Muscle of back (tissue), 11 donors: ENCODE results near the gene LAIR1. TPM values are rescaled to one million over a fixed set of nuclear protein-coding genes. Genes with fewer than 3 reads are reported as not detected.

ENCODE experiments used
- DNase-seq, 3 donors: peaks; one replicate each; pipeline versions ENCODE4 v3.0.0 to v3.0.0-alpha.2; 2013
- polyA plus RNA-seq, 10 donors: library from polyadenylated mRNA; unstranded; fragments of 120-200 nt; gene quantifications; one replicate each; pipeline ENCODE4 v1.2.1, GENCODE V29; 2013; ENCODE audit not compliant: insufficient read length in 10 of 10

LAIR1 gene
- polyA plus RNA-seq, 10 donors, result 5.6 to 11.0 (median 7.4) TPM

GRCh38 chr19:54319049-54319448, 45.7 kb downstream of the LAIR1 start:
- no peak for DNase-seq

- no peak for DNase-seq
Measured at GRCh38 chr19:54317965-54318240, 46.8 kb downstream of the LAIR1 start.

GRCh38 chr19:54317108-54317964, 47.4 kb downstream of the LAIR1 start:
- DNase-seq, result no peak

- no peak for DNase-seq
Measured at GRCh38 chr19:54316746-54317107, 48.0 kb downstream of the LAIR1 start.

- no peak for DNase-seq
Measured at GRCh38 chr19:54315956-54316355, 48.8 kb downstream of the LAIR1 start.

- peak in 1 of 3 donors; percentile 18 for DNase-seq
Measured at GRCh38 chr19:54312436-54313377, 52.0 kb downstream of the LAIR1 start, which contains the start of gene LILRA5. Gene LILRA5 (minus strand): TSS chr19:54313166. CDS start chr19:54313019, 147 bp downstream.

GRCh38 chr19:54312011-54312410, 52.7 kb downstream of the LAIR1 start:
- DNase-seq, result no peak

- DNase-seq, result no peak
Measured at GRCh38 chr19:54311486-54311885, 53.2 kb downstream of the LAIR1 start.

- no peak for DNase-seq
Measured at GRCh38 chr19:54310543-54310942, 54.2 kb downstream of the LAIR1 start.

GRCh38 chr19:54309811-54310210, 54.9 kb downstream of the LAIR1 start:
- no peak for DNase-seq

- no peak for DNase-seq
Measured at GRCh38 chr19:54307389-54308020, 57.2 kb downstream of the LAIR1 start.

- DNase-seq, result no peak
Measured at GRCh38 chr19:54305141-54305540, 59.6 kb downstream of the LAIR1 start.

- no peak for DNase-seq
Measured at GRCh38 chr19:54302257-54302656, 62.5 kb downstream of the LAIR1 start.

Other genes starting within 250 kb of the LAIR1 start
- 10 to 100 TPM in 9 of 10 donors, 1 to 10 TPM in 1; 9.8 to 17.7 (median 13.4) TPM for gene TFPT, start 249.3 kb downstream of the LAIR1 start, polyA plus RNA-seq
- gene PRPF31, start 249.2 kb downstream of the LAIR1 start, polyA plus RNA-seq, result 10 to 100 TPM; 35.0 to 52.0 (median 45.4) TPM
- gene CNOT3, start 227.2 kb downstream of the LAIR1 start, polyA plus RNA-seq, result 10 to 100 TPM; 30.0 to 46.6 (median 35.3) TPM
- 10 to 100 TPM in 1 of 10 donors, 1 to 10 TPM in 9; 5.7 to 10.3 (median 7.9) TPM for gene LENG1, start 205.2 kb downstream of the LAIR1 start, polyA plus RNA-seq
- 1 to 10 TPM; 1.3 to 4.5 (median 3.0) TPM for gene TMC4, start 191.8 kb downstream of the LAIR1 start, polyA plus RNA-seq
- gene MBOAT7, start 175.4 kb downstream of the LAIR1 start, polyA plus RNA-seq, result 10 to 100 TPM; 19.7 to 34.6 (median 28.0) TPM
- gene TSEN34, start 173.6 kb downstream of the LAIR1 start, polyA plus RNA-seq, result 10 to 100 TPM; 20.8 to 37.2 (median 30.6) TPM
- 1,000 to 10,000 TPM; 1,602 to 2,705 (median 2,168) TPM for gene RPS9, start 164.1 kb downstream of the LAIR1 start, polyA plus RNA-seq
- 1 to 10 TPM in 9 of 10 donors, under 1 TPM in 1; 0.79 to 3.8 (median 2.3) TPM for gene LILRB3, start 141.9 kb downstream of the LAIR1 start, polyA plus RNA-seq
- gene LILRA6, start 122.1 kb downstream of the LAIR1 start, polyA plus RNA-seq, result 1 to 10 TPM; 1.1 to 2.6 (median 1.5) TPM
- gene LILRB5, start 107.7 kb downstream of the LAIR1 start, polyA plus RNA-seq, result 10 to 100 TPM in 1 of 10 donors, 1 to 10 TPM in 9; 6.8 to 11.2 (median 8.9) TPM
- 1 to 10 TPM; 1.2 to 2.3 (median 1.7) TPM for gene LILRB2, start 83.8 kb downstream of the LAIR1 start, polyA plus RNA-seq
- gene LILRA5, start 51.8 kb downstream of the LAIR1 start, polyA plus RNA-seq, result 1 to 10 TPM in 1 of 10 donors, under 1 TPM in 9; 0.37 to 1.1 (median 0.54) TPM
- under 1 TPM in 2 of 10 donors, not detected in 8; 0.17 to 0.20 TPM for gene LILRA4, start 25.8 kb downstream of the LAIR1 start, polyA plus RNA-seq
- gene TTYH1, start 50.5 kb upstream of the LAIR1 start, polyA plus RNA-seq, result 1 to 10 TPM; 2.6 to 6.1 (median 3.9) TPM
- gene LENG8, start 84.3 kb upstream of the LAIR1 start, polyA plus RNA-seq, result 100 to 1,000 TPM in 3 of 10 donors, 10 to 100 TPM in 7; 51.0 to 156 (median 85.9) TPM
- gene LENG9, start 98.8 kb upstream of the LAIR1 start, polyA plus RNA-seq, result 1 to 10 TPM in 8 of 10 donors, under 1 TPM in 2; 0.94 to 2.6 (median 1.6) TPM
- gene CDC42EP5, start 108.4 kb upstream of the LAIR1 start, polyA plus RNA-seq, result 10 to 100 TPM; 17.7 to 74.8 (median 29.7) TPM
- 1 to 10 TPM in 1 of 10 donors, under 1 TPM in 2, not detected in 7; 0.64 to 2.6 (median 0.68) TPM for gene LAIR2, start 137.9 kb upstream of the LAIR1 start, polyA plus RNA-seq
- 1 to 10 TPM in 3 of 10 donors, under 1 TPM in 7; 0.34 to 1.6 (median 0.91) TPM for gene LILRA2, start 208.9 kb upstream of the LAIR1 start, polyA plus RNA-seq
- under 1 TPM; 0.29 to 0.95 (median 0.41) TPM for gene LILRA1, start 228.7 kb upstream of the LAIR1 start, polyA plus RNA-seq